ENCODE measurements around the gene BBS5. TPM values are rescaled to one million over a fixed set of nuclear protein-coding genes. Genes with fewer than 3 reads are reported as not detected.

The BBS5 gene
- polyA plus RNA-seq, 1 donor from 2014 or later: 9.1 TPM

- Histone ChIP-seq H3K27ac (ENCODE audit: low read length) (no peak overlapping the region), H3K9ac (ENCODE audit: low read length) (no peak overlapping the region)
- TF ChIP-seq CTCF (IDR thresholded peaks at IDR 0.05; ENCODE audit: poor library complexity, severe bottlenecking) (no peak), EP300 (conservative IDR thresholded peaks at IDR 0.05; ENCODE audit: poor library complexity, severe bottlenecking) (no peak)
Observed at GRCh38 chr2:169478339-169478738, 955 bp upstream of the BBS5 start.

GRCh38 chr2:169478745-169479256 lies 493 bp upstream of the BBS5 start:
- Histone ChIP-seq H4K20me1 (ENCODE audit: insufficient read depth) (no peaks in the 10 kb centered on the region), H3K27me3 (ENCODE audit: insufficient read depth, low read depth, low read length) (no peaks in the 10 kb centered on the region), H3K9me2 (ENCODE audit: insufficient read depth, low read length) (no peaks in the 10 kb centered on the region), H2AFZ (ENCODE audit: low read depth, low read length) (peak overlapping the region; percentile 29), H3K79me2 (replicated peaks; ENCODE audit: insufficient read depth, low read length) (no peaks in the 10 kb centered on the region), H3K27ac (ENCODE audit: low read length) (peak overlapping the region; percentile 40), H3F3A (ENCODE audit: insufficient read depth, low read length, poor library complexity, severe bottlenecking) (no peaks in the 10 kb centered on the region), H3K4me2 (ENCODE audit: low read length) (no peak overlapping the region), H3K9ac (ENCODE audit: low read length) (peak overlapping the region; percentile 68), H3K4me3 (ENCODE audit: low read length) (peak overlapping the region; percentile 93), H3K36me3 (ENCODE audit: insufficient read depth, low read length) (peaks cover 5% of the 10 kb centered on the region), H3K9me3 (ENCODE audit: low read length) (no peaks in the 10 kb centered on the region)
- TF ChIP-seq MXI1 (conservative IDR thresholded peaks at IDR 0.05; ENCODE audit: poor library complexity, severe bottlenecking) (no peak), POLR2AphosphoS5 (IDR thresholded peaks at IDR 0.05) (no peak), EZH2 (IDR thresholded peaks at IDR 0.05; ENCODE audit: borderline replicate concordance, insufficient read depth, low read length, poor library complexity, severe bottlenecking) (no peak), RAD21 (conservative IDR thresholded peaks at IDR 0.05) (no peak), EP300 (conservative IDR thresholded peaks at IDR 0.05; ENCODE audit: poor library complexity, severe bottlenecking) (no peak), SMC3 (conservative IDR thresholded peaks at IDR 0.05; ENCODE audit: poor library complexity) (no peak), REST (IDR thresholded peaks at IDR 0.05; ENCODE audit: borderline replicate concordance) (no peak), TAF1 (IDR thresholded peaks at IDR 0.05; ENCODE audit: low read depth) (no peak)

More at GRCh38 chr2:169478339-169478738, 955 bp upstream of the BBS5 start:
- Histone ChIP-seq H3K4me2 (ENCODE audit: low read length) (no peak overlapping the region), H3F3A (ENCODE audit: insufficient read depth, low read length, poor library complexity, severe bottlenecking) (no peaks in the 10 kb centered on the region), H3K27me3 (ENCODE audit: insufficient read depth, low read depth, low read length) (no peaks in the 10 kb centered on the region), H3K9me2 (ENCODE audit: insufficient read depth, low read length) (no peaks in the 10 kb centered on the region), H3K4me3 (ENCODE audit: low read length) (no peak overlapping the region), H3K9me3 (ENCODE audit: low read length) (no peaks in the 10 kb centered on the region), H3K79me2 (replicated peaks; ENCODE audit: insufficient read depth, low read length) (no peaks in the 10 kb centered on the region), H3K36me3 (ENCODE audit: insufficient read depth, low read length) (peaks cover 5% of the 10 kb centered on the region), H2AFZ (ENCODE audit: low read depth, low read length) (no peak overlapping the region), H4K20me1 (ENCODE audit: insufficient read depth) (no peaks in the 10 kb centered on the region)

Data from neural cell (in vitro differentiated cells).